Frontal cortex (tissue), 4 donors: ENCODE measurements around the gene TBCD. TPM values are rescaled to one million over a fixed set of nuclear protein-coding genes. Genes with fewer than 3 reads are reported as not detected.

Experiments
- DNase-seq, 2 donors: peaks; one replicate each; pipeline ENCODE4 v3.0.0; 2012; ENCODE audit warnings: low spot score in 2 of 2
- FAIRE-seq: peaks from 2 replicates; lab custom pipeline; 2012; peaks lifted over from hg19 to GRCh38; lab: Jason Lieb, UNC
- total RNA-seq: library from RNA; depleted of rRNA; stranded (reverse); fragments of >200 nt; gene quantifications from one replicate; pipeline ENCODE4 v1.2.3, GENCODE V29; 2014
- donor health status: control.
- donor health status: control.
- donor health status: control.

The TBCD gene
- total RNA-seq, 1 donor from 2014 or later, result 73.8 TPM

DNA sequence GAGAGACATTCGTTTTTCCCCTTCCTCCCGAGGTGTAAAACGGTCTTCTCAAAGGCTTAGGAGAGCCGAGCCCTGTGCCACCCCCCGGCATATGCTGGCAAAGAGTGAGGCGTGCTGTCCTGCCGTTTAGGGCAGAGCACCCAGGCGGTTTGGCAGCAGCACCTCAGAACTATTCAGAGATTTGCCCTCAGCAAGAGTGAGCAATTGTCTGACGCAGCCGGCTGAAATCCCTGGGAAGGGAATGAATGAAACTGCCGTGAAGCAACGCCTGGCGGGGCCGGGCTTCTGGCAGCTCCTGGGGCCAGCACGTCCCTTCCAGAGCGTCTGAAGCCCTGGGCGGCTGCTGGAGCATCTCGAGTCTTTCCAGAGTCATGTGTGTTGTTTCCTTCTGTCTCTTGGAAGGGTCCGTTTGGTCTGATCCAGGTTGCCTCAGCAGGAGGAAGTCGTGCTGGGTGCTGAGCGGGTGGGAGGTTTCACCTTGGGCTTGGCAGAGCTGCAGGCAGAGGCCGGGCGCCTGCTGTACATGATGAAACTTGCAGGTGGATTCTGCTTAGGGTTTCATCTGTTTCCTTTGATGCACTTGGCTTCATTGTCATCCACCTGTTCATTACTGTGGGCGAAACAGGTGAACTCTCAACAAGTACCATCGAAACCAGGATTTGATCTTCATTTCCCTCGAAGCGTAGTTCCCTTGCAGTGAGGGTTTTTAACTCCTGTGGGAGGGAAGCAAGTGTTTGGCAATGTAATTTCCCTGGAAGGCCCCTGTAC is 35.4 kb downstream of the TBCD start:
- FAIRE-seq, result no peak
- no peak for DNase-seq

DNA sequence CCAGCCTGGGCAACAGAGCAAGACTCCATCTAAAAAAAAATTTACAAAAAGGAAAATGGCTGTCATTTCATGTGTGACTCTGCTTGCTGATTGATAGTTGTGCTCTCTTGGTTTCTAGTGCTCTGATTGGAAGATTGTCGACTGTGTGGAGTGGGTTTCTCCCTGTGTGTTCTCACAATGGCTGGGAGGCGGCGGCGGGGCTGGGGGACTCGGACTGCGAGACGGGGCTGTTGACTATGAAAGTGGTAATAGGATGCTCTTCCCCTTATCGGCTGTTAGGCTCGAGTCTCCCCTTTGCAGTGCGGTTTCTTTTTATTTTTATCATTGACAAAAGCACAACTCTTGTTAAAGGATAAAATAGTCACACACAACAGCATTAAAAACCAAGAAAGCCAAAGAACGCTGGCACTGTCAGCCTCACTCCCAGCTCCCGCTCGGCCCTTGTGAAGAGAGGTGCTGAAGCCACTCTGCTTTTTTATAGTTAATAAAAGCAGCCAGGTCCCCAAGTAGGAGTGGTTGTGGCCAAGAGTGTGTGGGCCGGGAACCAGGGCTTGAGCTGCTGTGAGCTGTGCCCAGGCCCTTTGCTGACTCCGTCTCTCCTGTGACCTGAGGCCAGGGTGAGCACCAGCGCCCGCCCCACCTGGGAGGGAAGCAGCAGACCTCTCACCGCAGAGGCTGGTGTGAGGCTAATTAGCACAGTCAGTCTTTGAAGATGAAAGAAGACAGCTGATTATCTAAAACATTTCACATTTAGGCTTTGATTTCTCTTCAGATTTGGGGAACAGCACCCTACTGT is 36.5 kb downstream of the TBCD start:
- DNase-seq (no peak), FAIRE-seq (no peak)

DNA sequence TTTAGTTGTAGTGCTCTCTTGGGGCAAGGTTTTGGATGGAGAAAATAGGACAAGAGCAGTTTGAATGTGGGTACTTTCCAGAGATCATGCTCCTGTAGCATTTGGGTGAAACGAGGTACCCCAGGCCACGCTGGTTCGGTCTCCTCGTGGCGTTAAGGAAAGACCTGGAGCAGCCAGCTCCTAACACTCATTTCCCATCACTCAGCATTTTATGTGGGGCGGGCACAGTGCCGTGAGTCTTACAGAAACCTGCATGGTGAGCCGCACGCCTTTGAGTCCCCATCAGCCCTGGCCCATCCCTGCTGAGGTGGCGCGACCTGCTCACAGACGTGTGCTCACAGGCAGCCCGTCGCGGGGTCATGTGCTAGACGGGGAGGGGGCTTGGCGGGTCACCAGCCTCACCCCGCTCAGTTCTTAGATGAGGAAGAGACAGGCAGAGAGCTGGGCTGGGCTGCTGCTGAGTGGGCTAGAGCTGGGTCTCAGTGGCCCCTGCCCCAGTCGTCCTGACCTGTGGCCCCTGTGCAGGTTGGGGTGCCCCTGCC is 37.3 kb downstream of the TBCD start:
- FAIRE-seq (no peak), DNase-seq (no peak)

DNA sequence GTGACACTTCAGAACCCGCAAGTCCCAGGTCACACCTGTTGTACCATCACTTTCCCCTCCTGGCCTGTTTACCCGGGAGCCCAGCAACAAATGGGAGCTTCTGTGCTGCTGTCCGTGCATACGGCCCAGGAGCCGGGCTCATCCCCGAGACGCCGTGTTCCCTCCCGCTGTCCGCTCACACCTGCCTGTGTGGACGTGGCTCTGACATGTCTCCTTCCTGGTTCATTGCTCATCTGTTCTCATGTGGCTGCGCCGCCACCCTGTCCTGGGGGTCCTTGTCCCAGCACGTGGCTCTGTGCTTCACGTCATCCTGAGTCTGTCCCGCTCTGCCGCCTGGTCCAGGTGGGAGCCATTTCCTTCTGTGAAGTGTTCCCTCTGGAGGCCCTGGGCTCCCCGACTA is 37.9 kb downstream of the TBCD start:
- FAIRE-seq (no peak), DNase-seq (no peak)

DNA sequence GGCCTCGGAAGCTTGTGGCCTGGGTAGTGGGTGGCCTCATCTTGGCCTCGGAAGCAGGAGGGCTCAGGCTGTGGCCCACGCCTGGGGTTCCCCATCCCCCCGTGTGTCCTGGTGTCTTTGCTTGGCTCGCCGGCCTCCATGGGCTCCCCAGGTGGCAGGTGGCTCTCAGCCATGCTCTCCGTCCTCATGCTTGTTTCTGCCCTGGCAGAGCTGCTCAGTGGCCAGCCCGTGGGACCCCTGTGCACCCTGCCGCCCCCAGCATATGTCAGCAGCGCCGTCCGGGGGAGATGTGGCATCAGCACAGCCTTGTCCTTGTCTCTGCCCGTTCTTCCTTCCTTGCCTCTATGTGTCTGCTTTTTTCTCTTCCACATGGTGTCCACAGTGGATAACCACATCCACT is 38.5 kb downstream of the TBCD start:
- FAIRE-seq, result no peak

DNA sequence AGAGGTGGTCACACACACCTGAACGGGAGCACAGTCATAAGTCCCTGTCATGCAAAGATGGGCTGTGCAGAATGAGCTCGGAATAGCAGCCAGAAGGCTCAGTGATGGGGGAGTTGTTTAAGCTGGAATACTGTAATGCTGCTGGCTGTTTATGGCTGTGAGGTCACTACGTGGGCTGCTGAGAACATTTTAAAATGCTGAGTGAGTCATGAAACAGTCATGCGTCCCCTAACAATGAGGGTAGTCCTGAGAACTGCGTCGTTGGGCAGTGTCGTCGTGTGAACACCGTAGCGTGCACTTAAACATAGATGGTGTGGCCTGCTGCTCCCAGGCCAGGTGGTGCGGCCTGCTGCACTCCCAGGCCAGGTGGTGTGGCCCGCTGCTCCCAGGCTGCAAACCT is 39.7 kb downstream of the TBCD start:
- DNase-seq, result no peak

More for the DNA sequence above, 38.5 kb downstream of the TBCD start:
- no peak for DNase-seq

DNA sequence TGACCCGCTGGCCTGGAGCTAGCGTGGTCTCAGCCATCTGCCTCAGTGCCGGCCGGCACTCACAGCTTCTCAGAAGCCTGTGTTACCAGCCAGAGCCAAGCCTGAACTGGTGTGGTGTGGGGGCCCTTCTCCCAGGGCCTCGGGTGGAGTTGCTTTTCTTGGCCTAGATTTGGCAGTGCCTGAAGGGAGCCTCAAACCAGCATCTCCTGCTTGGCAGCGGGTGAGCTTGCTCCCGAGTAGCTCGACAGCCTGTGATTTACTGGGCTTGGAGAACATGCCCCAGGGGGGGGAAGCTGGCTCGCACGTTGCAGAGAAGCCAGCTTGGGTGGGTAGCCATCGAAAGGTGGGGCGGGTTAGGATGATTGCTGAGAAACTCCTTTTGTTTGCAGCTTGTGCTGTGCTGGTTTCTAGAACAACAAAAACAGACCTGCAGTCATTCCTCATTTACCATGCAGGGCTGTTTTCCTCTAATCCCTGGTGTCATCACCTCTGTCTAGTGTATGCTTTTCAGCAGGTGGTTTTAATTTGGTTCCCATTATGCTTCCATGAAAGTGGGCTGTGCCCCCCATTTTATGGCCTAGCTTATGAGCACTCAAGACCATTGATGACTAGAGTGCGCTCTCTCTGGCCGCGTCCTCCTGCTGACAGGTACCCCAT is 42.2 kb downstream of the TBCD start:
- FAIRE-seq (no peak), DNase-seq (no peak)

More for the DNA sequence above, 39.7 kb downstream of the TBCD start:
- FAIRE-seq, result no peak

DNA sequence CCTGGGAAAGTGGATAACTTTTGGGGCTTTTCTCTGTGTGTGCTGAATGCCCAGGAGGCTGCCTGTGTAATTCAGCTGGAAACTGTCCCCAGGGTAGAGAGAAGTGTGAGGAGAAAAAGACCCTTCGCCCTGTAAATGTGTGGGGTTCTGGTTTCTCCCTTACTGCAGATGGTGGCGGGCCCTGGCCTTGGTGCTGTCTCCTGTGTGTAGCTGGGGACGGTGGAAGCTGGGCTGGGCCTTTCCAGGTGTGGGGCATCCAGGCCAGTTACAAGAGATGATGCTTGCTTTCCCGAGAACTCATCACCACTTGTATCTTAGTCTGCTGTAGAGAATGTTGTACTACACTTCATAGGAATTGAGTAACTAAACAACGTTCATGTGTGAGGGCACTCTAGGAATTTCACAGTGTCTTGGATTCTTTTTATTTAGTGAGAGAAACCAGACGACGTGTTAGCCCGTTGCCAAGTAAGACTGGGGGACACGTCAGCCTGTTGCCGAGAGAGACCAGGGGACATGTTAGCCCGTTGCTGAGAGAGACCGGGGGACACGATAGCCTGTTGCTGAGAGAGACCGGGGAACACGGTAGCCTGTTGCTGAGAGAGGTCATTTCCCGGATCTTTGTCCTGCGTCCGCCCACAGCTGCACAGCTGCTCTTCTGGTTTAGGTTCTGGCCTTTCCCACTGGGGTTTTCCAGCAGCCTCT is 43.1 kb downstream of the TBCD start:
- DNase-seq, result no peak
- FAIRE-seq, result no peak

DNA sequence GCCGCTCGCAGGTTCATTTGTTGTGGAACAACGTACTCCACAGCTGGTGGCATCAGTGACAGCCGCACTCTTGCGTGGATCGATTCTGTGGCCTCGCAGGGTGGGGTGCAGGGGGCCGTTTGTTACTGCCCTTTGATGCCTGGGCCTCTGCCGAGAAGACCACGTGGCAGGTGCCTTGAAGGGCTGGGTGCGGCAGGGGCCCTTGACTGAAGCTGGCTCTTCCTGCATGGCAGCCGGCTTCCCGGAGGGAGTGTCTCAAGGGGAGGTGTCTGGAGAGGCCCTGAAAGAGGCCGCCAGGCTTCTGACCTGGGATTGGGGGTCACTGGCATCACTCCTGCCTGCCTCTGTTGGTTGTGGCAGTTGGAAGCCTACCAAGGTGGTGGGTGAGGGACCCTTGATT is 43.8 kb downstream of the TBCD start:
- no peak for DNase-seq
- no peak for FAIRE-seq

DNA sequence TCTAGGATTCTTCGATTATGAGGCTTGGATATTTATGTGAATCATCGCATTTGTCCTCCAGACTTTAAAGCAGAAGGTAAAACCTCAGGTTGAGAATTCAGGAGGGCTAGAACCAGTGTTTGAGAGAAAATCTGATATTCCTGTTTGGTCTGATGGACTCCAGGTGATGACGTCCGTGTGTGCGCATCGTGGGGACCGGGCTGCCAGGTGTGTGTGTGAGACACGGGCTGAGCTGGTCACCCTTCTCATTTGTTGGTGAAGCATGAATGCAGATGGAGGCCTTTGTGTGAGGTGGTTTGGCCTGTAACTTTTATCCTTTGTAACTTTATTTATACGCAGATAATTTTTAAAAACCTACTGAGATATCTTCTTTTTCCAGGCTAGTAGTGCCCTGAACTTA is 45.2 kb downstream of the TBCD start:
- DNase-seq (no peak), FAIRE-seq (no peak)

DNA sequence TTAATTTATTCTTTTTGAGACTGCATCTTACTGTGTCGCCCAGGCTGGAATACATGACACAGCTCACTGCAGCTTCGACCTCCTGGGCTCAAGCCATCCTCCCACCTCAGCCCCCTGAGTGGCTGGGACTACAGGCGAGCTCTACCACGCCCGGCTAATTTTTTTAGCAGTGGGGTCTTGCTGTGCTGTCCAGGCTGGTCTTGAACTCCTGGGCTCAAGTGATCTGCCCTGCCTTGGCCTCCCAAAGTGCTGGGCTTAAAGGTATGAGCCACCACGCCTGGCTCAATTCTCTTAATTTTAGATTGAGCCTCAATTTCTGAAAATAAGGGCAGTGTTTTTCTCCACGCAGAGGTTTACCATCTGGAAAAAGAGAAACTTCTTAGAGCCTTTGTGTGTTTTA is 46.9 kb downstream of the TBCD start:
- DNase-seq, result no peak
- FAIRE-seq, result no peak

DNA sequence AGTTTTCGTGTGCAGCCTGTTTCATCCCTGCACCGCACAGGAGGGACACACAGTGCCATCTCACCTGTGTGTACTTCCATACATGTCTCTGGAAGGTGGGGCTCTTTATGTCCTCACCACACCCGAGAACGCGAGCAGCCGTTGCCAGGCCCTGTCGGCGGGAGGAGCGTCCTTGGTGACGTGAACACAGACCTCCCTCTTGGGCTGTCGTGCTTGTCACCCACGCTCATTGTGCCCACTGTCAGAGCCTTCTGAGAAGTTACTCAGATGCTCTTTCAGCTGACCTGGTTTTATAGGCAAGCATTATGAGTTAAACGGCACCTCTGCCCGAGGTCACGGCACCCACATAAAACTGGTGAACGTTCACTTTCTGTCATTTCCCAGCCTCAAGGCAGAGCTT is 47.7 kb downstream of the TBCD start:
- FAIRE-seq (no peak), DNase-seq (no peak)

DNA sequence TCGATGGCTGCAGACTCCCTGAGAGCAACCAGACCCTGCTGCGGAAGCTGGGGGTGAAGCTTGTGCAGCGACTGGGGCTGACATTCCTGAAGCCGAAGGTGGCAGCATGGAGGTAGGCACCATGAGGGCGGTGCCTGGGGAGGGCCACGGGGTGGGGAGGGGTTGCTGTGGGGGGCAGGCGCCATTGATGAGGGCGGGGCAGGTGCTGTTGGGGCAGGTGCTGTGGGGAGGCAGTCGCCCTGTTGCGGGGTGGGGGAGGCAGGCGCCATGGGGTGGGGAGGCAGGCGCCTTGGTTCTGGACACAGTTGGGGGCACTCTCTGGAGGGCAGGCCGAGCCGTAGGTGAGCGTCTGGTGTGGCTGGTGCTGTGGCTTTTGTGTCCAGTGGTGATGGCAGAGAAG is 49.0 kb downstream of the TBCD start:
- FAIRE-seq (no peak), DNase-seq (no peak)

DNA sequence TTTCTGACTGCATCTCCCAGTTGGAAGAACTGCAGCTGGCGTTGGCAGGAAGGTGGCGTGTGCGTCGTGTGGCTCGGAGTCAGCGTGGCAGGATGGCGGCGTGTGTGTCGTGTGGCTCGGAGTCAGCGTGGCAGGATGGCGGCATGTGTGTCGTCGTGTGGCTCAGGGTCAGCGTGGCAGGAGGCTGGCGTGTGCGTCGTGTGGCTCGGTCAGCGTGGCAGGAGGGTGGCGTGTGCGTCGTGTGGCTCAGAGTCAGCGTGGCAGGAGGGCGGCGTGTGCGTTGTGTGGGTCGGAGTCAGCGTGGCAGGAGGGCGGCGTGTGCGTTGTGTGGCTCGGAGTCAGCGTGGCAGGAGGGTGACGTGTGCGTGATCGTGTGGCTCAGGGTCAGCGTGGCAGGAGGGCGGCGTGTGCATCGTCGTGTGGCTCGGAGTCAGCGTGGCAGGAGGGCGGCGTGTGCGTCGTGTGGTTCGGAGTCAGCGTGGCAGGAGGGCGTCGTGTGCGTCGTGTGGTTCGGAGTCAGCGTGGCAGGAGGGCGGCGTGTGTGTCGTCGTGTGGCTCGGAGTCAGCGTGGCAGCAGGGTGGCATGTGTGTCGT is 49.6 kb downstream of the TBCD start:
- no peak for FAIRE-seq
- DNase-seq, result no peak

DNA sequence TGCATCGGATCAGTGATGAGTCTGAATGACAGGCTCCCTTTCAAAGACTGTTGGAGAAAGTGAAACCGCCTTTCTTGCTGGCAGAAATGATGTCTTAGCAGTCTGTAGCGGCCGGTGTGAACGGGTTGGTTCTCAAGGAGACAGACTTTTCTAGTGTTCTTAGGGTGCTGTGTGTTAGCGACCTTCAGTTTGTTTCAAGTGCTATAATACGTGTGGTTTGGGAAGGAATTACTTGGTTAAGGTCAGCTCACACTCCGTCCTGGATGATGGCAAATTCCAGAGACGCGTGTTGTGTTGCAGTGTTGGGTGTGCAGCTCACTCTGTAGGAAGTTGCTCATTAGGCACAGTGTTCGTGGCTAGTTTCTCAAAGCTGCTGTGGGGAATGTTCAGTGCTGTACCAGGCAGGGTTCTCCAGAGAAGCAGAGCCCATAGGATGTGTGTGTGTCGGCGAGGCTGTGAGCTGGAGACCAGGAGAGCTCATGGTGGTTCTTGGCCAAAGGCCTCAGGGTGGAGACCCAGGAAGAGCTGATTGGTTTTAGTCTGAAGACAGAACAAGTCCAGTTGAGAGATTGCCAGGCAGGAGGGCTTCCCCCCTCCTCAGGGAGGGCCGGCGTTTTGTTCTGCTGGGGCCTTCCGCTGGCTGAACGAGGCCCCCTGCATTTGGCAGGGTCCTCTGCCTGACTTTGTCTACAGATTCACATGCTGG is 50.4 kb downstream of the TBCD start:
- DNase-seq, result no peak
- no peak for FAIRE-seq

DNA sequence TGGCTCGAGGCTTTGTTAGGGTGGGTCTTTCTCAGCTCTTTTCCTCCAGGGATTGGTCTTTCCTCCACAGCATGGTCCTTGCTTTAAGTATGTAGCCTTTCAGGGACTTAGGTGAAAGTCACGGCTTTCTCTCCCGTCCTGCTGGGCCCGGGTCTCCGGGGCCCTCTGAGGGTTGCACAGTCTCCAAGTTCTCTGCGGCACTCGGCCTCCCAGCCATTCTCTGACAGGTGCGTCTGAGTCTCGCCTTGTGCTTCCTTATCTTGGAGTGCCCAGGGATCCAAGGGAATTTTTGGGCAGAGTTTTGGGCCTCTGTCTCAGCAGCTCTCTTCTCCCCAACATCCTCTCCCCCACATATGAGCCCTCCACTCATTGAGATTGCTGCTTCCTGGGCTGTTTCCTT is 51.3 kb downstream of the TBCD start:
- DNase-seq, result no peak
- FAIRE-seq, result no peak

DNA sequence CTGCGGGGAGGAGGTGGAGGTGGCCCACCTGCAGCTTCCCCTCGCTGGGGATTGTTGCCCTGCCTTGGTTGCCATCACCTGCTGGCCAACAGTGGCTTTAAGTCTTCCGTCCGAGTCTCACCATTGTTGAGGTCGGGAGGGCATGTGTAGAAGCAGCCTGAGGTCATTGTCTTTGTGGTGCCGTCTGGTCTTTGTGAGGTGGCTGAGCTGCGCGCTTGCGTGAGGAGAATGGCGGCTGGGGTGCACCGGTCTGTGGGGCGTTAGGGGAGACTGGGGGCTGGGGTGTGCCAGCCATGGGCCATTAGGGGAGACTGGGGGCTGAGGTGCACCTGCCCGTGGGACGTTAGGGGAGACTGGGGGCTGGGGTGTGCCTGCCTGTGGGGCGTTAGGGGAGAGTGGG is 51.7 kb downstream of the TBCD start:
- DNase-seq, result no peak
- FAIRE-seq, result no peak

DNA sequence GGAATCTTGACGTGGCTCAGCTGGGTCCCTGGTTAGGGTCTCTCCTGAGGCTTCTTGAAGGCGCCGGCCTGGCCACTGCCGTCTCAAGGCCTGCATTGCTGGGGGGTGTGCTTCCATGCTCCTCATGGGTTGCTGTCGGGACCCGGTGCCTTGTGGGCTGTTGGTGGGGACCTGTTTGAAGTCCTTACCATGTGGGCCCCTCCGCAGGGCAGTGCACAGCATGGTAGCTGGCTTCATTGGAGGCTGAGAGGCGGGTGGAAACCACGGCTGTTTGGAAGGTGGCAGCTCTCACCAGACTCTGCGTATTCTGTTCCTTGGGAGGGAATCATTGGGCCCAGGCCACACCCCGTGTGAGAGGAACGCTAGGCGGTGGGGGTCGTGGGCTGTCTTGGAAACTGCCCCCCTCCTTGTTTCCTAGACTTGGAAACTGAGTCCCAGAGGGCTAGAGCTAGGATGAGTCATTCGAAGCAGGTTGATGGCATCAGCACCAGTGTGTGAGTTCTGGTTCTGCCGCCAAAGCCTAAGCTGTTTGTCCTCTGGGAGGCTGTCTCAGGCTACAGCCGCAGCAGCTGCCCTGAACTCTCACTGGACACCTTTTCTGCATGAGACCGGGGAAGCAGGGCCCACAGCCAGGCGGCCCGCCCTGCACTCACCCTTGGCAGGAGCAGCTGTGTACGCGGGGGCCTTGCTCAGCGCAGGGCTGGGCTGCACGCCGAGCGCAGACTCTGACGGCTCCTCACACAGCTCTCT is 52.8 kb downstream of the TBCD start:
- FAIRE-seq, result no peak
- DNase-seq, result no peak
